Measurements from ENCODE around the gene HPGD.
"Not testable (repeated sequence)": the region's sequence is repeated elsewhere in the genome, so short reads cannot be mapped to it uniquely, and the experiment has no call there.

The HPGD gene

DNA sequence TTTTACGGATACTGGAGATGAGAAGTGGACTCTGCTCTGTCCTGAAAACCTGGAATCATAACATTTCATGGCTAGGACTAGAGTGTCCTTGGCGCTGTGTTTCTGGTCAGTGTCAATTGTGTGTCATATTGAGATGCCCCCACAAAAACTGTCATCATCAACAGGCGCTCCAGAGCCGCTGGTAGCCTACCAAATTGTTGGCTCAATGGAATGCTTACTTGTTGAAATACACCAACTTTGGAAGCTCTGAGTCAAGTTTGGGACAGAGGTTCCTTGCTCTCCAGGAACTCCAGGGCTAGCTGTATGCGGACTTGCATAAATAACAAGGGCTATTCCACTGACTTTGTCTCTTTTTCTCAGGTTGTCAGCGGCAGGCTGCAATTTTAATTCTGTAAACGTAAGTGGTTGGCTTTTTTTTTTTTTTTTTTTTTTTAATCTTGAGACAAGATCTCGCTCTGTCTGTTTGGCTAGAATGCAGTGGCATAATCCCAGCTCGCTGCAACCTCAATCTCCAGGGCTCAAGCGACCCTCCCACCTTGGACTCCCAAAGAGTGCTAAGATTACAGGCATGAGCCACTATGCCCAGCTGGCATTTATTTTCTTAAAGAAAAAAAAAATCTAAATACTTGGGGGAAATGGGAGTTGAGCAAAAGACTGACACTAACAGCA, 871 bp upstream of the HPGD start:
- no peak for DNase-seq

DNA sequence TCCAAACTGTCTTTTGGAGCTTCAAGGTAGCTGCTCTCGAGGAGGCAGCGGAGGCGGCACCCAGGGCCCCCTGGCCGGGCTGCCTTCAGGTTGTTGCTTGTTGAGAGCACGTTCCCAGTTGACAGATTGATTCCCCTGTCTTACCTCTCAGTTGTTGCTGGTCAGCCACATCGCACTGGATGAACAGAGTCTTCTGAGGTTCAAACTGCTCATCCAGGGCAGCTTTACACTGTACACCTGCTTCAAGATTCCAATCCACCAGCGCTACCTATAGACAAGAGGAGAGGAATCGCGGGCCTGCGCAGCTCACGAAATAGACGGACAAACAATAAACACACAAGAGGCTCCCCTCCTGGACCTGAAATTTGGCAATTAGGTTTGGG, 497 bp downstream of the HPGD start:
- no peak for DNase-seq

DNA sequence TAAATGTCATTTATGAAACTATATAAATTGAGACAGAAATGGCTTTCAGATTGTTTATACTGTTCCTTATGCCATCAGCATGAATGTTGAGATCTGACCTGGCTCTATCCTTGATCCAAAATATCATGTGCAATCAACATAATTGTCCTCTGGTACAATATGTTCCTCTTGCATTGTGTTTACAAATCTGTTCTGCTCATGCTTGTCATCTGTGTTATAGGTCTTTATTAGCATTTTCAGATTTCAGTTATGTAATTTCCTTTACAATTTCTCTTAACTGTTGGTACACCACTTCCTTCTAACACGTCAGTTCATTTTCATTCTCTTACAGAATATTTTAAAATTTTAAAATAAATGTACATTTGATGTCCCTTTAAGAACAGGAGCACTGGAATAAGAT, 1.6 kb downstream of the HPGD start:
- no peak for DNase-seq

DNA sequence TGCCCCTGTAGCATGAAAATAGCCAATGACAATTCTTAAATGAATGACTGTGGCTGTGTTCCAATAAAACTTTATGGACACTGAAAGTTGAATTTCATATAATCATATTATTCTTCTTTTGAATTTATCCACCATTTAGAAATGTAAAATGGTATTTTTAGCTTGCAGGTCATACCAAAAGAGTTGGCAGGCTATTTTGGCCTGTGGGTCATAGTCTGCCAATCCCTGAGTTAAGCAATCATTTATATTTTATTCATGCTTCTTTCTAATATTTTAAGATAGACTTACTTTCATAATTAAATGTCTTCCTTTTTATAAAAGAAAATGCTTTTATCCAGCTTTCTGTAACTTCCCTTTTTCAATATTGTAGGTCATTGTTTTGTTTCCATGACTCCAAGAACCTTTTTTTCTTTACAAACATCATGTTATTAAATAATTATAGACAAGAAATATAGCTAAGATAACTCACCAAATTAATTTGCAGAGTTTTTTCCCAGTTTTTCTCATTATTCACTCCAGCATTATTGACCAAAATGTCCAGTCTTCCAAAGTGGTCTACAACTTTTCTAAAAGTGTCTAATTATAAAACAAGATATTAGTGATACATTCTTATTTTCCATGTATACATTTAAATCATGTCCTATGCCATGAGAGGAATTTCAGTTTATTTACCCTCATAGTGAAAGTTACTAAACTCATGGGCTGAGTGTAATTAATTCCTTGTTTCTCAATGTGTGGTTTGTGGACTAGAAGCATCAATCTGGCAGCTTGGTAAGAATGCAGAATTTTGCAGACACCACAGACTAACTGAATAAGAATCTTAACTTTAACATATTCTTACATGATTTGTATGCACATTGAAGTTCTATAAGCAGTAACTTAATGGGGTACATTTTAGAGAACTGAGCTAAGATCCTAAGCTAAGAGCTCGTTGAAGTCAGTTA, 4.5 kb downstream of the HPGD start:
- no peak for DNase-seq

DNA sequence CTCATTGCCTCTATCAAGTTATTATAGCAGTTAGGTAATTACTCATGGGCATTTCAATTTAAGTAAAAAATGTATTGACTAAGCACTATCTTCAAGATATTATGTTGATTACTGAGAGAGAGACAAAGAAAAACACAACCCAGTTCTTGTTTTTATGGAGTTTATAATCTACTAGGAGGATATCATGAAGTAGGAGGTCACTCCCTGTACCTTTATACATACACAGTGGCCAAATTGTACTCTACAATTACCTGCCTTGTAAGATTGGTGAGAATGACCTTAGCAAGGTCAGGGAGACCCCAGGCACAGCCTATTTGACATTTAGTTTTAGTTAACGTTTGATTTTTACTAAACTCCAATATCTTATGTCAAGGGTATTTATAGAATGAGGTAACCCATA, 5.5 kb downstream of the HPGD start:
- no peak for DNase-seq

DNA sequence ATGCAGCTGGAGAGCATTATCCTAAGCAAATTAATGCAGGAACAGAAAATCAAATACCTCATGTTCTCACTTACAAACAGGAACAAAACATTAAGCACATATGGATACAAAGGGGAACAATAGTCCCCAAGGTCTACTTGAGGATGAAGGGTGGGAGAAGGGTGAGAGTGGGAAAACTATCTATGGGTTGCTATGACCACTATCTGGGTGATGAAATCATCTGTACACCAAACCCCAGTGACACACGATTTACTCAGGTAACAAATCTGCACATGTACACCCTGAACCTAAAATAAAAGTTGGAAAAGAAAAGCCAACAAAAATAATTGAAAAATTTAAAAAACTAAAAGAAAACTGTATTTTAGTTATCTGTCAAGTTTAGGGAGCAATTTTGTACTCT, 5.9 kb downstream of the HPGD start:
- no peak for DNase-seq

DNA sequence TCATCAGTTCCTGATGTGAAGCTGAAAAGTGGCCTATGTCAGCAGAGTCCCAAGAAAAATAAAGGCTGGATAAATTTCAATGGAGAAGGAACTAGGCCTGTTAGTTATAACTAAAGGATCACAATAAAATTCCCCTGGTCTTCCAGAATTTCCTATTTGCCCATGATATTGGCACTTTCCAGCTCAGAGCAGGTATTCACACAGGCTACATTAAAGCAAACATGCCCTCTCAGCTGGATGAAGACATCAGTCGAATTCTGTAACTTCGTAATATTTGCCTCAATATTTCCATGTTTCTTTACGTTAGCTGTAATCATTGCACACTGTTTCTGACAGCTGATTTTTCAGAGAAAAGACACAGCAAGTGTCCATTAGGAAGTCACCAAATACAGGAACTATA, 9.5 kb downstream of the HPGD start:
- DNase-seq = no peak

DNA sequence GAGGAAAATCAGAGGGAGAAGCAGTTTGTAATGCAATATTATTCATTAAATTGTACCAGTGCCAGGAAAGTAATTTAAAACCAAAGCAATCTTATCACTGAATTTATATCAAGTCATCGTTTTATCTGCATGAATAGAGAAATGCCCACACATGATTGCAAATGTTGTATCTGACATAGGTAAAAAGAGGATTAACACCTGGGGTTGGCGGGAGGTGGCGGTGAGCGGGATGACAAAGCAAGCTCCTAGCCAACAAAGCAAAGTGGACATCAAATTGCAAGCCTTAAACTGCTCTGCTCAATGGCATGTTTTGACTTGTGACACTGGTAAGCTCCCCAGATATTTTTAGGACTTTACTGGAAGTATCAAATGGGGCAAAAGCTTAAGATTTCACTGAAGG, 16.4 kb downstream of the HPGD start:
- no peak for DNase-seq

DNA sequence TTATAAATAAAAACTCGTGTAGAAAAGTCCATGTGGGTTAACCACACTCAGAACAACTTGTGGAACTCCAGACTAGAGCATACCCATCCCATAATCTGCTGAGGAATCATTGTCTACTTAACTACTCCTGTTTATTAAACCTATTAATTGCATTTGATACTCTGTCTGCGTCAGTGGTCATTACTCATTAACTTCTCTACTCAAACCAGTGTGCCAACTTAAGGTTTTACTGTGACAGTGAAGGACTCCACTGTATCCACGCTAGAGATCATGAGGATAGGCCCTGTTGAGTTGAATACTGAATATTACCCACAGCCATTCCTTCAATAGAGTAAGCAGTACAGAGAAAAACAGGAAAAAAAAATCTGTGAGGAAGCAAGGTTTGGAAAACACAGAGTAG, 17.3 kb downstream of the HPGD start:
- DNase-seq = no peak

DNA sequence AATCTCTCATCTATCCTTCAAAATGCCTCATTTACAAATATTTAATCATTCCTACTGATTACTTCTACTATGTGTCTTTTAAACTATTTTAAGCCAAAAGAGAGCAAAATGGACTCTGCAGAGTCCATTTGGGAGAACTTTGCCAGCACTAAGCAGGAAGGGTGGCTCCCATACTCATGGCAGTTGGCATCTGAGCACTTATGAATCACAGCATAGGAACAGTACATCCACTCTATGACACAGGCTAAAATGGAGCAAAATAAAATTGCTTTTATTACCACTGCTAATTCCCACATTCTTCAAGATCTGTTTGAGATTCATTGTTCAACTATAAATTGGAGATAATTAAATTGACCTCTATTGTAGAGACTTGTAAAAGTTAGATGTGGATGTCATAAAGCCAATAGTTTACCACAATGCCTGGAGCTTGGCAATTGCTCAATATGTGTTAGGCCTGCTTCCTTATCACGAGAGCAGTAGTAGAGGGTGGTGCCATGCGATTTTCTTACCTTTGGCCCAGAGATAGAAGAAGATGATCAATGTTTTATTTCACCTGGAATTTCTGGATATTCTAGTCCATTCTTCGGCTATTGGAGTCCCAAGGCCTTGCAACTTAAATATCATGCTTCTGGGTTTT, 19.1 kb downstream of the HPGD start:
- DNase-seq = no peak

DNA sequence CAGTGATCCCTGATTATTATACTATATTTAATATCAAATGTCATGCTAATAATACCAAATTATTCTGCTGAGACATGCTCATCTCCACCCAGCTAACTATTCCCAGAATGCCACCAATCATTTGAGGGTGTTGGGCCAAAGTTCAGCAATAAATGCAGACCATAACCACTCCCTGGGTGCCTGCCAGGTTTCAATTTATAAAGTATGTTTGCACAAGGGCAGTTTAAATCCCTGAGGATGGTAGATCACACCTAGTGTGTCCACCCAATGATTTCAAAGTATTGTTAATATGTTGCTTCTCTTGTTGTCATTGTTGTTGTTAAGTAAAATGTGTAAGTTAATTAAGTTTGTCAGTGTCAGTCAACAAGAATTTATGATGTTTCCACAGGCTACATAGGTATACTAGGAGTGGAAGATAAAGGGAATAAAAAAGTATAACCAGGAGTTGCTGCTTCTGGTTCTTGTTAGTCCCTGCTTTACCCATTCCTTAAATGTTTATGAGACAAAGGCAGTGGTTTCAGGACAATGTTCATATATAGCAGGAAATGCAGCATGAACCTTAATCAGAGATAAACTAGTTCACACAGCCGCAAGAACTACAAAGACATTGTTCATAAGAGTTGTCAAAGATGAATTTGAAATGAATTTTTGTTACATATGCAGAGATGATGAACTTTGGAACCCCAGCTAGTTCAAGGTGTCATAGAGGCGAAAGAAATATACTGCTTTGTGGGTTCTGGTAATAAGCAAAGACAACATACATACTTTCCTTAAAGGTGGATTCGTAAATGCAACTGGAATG, 25.5 kb downstream of the HPGD start:
- no peak for DNase-seq

DNA sequence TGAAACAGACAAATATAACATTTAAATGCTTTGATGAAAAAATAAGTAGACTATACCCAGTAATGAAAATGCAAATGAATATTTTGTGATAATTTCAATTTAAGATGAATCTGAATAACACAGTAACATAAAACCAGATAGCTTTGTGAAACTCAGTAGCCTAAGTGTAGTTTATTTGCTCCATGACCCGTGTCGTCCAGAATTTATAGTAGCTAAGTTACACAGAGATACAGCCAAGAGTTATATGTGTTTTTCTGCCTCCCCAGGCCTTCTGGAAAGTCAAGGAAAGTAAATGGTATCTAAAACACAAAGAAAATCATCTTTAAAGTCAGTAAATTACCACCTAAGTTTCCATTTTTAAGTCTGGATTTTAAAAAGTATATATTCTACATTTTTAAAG, 26.7 kb downstream of the HPGD start:
- no peak for DNase-seq

DNA sequence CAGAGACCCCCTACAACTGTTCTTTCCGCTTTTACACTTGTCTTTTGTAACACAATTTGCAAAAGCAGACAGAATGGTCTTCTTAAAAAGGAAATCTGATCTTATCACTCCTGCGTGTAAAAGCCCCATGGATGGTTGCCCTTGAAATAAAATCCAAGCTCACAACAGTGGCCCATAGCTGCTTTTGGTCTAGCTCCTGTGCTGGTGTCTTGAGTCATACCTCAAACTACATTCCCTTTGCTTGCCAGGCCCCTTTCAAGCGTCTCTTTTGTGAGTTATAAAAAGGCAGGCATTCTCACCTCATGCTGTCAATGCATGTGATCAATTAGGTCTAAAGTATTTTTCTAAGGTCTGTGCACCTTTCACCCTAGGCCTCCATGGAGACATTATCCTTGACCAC, 27.6 kb downstream of the HPGD start:
- DNase-seq = no peak

DNA sequence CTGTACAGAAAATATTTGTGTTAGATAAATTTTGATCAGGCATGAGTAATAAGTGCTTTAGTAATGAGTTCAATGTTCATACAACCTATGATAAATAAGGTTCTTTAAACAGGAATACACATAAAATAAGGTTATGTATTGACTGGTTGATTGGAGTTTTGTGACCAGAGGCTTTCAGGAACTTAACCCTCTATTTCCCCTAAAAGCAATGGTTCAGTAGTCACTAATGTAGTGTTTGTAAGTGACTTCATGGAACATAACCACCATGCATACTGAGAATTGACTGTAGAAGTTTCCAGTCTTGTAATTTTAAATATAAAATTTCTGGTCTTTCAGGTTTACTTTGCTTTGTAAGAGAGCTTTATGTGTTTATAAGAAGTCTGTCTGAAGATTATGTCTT, 28.1 kb downstream of the HPGD start:
- no peak for DNase-seq

DNA sequence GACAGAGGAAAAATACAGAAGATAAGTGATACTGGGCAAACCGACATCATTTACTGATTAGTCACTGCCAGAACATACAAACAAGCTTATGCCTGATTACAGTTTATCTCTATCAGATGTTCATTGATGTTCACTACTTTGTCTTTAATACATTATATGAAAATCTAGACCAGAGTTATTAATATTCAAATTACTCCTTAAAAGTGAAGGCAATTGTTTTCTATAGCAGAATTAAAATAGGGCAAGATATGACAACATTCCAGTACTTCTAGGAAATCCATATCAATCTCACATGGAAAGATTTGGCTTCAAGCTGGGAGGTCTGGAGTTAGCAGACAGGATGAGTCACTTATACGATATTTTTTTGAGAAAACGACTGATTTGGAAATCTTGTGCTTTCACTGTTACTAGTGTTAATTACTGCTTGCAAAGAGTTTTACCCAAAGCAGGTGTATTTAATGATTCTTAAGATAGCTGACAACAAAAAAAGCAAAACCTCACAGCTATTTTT, 31.8 kb downstream of the HPGD start:
- no peak for DNase-seq

DNA sequence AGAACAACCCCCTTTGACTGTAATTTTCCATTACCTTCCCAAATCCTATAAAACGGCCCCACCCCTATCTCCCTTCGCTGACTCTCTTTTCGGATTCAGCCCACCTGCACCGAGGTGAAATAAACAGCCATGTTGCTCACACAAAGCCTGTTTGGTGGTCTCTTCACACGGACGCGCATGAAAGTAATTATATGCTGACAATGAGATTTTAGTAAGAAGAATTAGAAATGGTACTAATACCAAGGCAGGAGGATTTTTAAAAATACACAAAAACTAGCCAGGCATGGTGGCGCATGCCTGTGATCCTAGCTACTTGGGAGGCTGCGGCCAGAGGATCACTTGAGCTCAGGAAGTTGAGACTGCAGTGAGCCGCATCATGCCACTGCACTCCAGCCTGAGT, 33.9 kb downstream of the HPGD start:
- DNase-seq = not testable (repeated sequence)

DNA sequence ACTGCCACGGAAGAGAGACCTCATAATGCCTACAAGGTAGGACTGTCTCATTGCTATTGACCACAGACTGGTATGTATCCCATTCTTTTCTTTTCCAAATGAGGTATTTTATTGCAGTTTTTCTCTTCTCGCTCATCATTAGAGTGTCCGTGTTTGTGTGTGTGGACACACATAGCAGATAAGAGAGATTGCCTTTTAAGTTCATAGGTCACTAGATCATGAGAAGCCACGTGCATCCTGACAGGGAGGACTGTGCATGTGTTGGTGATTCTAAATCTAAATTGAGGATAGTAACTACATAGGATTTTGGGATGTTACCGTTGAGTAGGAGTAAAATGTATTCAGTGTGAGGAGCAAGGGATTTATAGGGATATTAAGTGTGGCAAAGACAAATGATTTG, 37.3 kb downstream of the HPGD start:
- no peak for DNase-seq

DNA sequence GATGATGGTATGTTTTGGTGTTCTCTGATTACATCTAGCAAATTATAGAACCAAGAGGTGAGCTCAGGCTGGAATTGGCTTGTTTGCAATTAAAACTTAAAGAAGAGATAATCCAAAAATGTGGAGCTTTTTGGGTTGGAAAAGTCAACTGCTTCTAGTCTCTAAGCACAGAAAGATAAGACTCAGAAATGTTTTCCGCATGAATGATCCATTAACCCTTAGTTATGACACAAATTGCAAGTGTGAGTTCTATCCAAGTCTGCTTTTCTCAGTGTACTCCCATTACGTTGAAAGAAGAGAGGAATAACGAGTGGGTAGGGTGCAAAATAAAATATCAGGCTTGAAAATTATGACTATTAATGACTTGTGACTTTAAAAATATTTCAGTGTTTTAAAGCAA, 38.5 kb downstream of the HPGD start:
- DNase-seq = no peak

DNA sequence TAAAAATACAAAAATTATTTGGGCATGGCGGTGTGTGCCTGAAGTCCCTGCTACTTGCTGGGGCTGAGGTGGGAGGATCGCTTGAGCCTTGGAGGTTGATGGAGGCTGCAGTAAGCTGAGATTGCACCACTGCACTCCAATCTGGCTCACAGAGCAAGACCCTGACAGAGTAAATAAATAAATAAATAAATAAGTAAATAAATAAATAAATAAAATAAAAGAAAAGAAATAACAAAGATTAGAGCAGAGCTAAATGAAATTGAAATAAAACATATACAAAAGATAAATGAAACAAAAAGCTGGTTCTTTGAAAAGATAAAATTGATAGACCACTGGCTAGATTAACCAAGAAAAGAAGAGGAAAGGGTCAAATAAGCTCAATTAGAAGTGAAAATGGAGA, 43.1 kb downstream of the HPGD start:
- DNase-seq = no peak

DNA sequence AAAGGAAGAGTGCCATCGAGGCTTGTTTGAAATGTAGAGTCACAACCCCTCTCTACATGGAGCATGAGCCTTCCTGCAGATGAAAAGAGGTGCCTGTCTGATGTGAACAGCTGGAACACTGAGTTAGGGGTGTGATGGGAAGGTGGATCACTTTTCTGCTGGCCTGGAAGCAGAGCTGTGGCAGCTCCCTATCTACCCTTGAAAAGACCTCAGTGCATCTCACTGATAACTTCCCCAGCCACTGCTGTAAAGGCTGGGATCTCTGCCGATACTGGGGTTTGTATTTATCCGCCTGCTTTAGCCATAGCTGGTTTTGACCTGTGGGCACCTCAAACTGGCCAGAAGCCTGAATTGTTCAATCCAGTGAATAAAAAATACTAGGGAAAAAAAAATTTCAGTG, 46.8 kb downstream of the HPGD start:
- DNase-seq = no peak

DNA sequence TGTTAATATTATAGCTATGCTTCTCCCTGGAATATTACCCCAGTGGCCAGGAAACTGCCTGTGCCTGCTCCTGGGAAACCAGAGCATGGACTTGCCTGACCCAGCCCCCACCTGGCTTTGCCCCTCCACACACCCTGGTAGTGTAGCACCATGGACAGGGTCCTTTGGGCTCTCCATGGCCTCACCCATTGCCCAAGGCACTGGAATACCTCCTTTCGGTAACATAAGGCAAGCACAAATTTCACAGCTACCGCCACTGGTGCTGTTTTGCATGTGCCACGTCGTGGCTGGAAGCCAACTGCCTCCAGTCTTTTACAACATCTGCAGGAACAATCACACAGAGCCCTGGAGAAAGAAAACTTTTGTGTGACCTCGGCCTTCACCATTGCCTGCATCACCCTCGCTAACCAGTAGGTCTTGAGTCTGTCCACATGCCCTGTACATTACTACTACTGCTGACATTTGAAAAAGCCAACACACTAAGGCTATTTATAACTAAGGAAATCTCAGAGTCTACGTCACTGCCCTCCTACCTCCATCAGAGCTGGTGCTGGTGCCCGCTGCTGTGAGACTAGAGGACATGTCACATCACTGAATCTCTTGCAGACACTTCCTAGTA, 47.7 kb downstream of the HPGD start:
- DNase-seq = no peak

DNA sequence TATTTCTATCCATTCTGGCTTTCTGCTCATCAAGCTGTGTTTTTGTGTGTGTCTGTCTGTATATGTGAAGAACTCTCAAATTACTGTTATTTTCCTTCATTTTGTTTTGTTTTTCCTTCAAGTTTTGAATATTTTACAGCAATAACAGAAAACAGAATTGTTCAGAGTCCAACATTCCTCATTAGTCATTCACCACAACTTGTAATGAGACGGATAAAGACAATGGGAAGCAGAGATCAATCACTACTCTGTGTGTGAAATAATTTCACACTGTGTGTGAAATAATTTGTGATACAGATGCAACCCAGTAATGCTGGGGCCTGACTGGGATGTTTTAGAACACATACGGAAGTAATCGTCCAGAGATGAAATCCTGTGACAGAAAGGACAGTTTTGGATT, 55.2 kb downstream of the HPGD start:
- no peak for DNase-seq

DNA sequence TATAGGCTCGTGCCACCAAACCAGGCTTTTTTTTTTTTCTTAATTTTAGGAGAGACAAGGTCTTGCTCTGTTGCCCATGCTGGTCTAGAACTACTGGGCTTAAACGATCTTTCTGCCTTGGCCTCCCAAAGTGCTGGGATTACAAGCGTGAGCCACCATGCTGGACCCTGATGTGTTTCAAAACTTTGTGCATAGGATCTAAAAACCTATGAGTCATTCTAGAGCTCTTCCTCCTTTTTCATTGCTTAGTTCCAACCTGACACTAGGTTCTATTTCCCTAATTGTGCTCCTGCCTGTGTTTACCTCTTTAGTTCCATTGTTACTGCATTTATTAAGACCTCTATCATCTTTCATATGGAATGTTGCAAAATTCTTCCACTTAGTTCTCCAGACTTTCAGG, 57.3 kb downstream of the HPGD start:
- no peak for DNase-seq
